HEK293 (cell line): ENCODE results near the gene PCID2.

ENCODE experiments used
- CTCF ChIA-PET: fragments of 350-600 bp; formaldehyde crosslinking; extraction: SDS; loops from one replicate; lab custom pipeline; 2021; ENCODE audit warnings: antibody characterized with exemption; lab: Yijun Ruan, JAX
- POLR2A ChIA-PET: fragments of 300-600 bp; formaldehyde crosslinking; extraction: SDS; loops from one replicate; lab custom pipeline; 2020; ENCODE audit warnings: antibody characterized with exemption, inconsistent platforms; lab: Yijun Ruan, JAX
- H3K27ac ChIP-seq: fragments of 200-500 bp; sonication (Bioruptor generic); 2 replicates; pipeline ENCODE4 v1.5.1; 2014; ENCODE audit warnings: low read depth, low read length, control low read depth, inconsistent platforms; ENCODE audit errors: extremely low read depth
- H3K36me3 ChIP-seq, 2 experiments: fragments of 200-500 bp in 1 of 2; sonication (Bioruptor generic) in 1 of 2; 1 replicate in 1 of 2; 2 replicates in 1 of 2; pipeline ENCODE4 v1.5.1; 2014 to 2017; ENCODE audit warnings: inconsistent platforms in 2 of 2, low read length in 2 of 2; ENCODE audit not compliant: control insufficient read depth in 2 of 2, insufficient read depth in 1 of 2
- H3K4me1 ChIP-seq: fragments of 200-500 bp; sonication (Bioruptor generic); 2 replicates; pipeline ENCODE4 v1.5.1; 2014; ENCODE audit warnings: mild to moderate bottlenecking, low read length, inconsistent platforms; ENCODE audit not compliant: control insufficient read depth, insufficient read depth
- H3K4me3 ChIP-seq: 2 replicates; pipeline ENCODE4 v1.5.1; 2011; ENCODE audit warnings: low read depth, mild to moderate bottlenecking, control low read depth, low read length, moderate library complexity
- H3K9me3 ChIP-seq: fragments of 200-500 bp; sonication (Bioruptor generic); 2 replicates; pipeline ENCODE4 v1.5.1; 2014; ENCODE audit warnings: low read depth, low read length, inconsistent platforms; ENCODE audit not compliant: control insufficient read depth, insufficient read depth
- FEZF1 ChIP-seq: fragments of 450-650 bp; formaldehyde crosslinking; IDR thresholded peaks from 2 replicates; pipeline ENCODE4 v1.5.1; 2016; ENCODE audit warnings: missing biosample characterization, missing genetic modification characterization
- MZF1 ChIP-seq: fragments of 450-650 bp; formaldehyde crosslinking; IDR thresholded peaks from 2 replicates; pipeline ENCODE4 v1.5.1; 2017; ENCODE audit warnings: missing biosample characterization, missing genetic modification characterization, borderline replicate concordance
- OVOL3 ChIP-seq: fragments of 450-650 bp; formaldehyde crosslinking; IDR thresholded peaks from 2 replicates; pipeline ENCODE4 v1.5.1; 2016; ENCODE audit warnings: missing biosample characterization, missing genetic modification characterization
- PRDM1 ChIP-seq: fragments of 450-650 bp; formaldehyde crosslinking; IDR thresholded peaks from 2 replicates; pipeline ENCODE4; 2016; ENCODE audit warnings: missing biosample characterization, missing genetic modification characterization
- REPIN1 ChIP-seq: fragments of 450-650 bp; formaldehyde crosslinking; IDR thresholded peaks from 2 replicates; pipeline ENCODE4 v1.5.1; 2017; ENCODE audit warnings: missing biosample characterization, missing genetic modification characterization, low read depth
- TCF7L2 ChIP-seq: IDR thresholded peaks from 2 replicates; pipeline ENCODE4 v1.6.1; 2011; ENCODE audit warnings: low read depth, mild to moderate bottlenecking, inconsistent platforms, low read length, moderate library complexity, borderline replicate concordance
- ZBTB20 ChIP-seq: fragments of 450-650 bp; formaldehyde crosslinking; IDR thresholded peaks from 2 replicates; pipeline ENCODE4 v1.5.1; 2016; ENCODE audit warnings: missing biosample characterization, missing genetic modification characterization
- ZNF146 ChIP-seq: fragments of 450-650 bp; formaldehyde crosslinking; IDR thresholded peaks from 2 replicates; pipeline ENCODE4 v1.5.1; 2016; ENCODE audit warnings: missing biosample characterization, missing genetic modification characterization
- ZNF157 ChIP-seq: fragments of 450-650 bp; formaldehyde crosslinking; IDR thresholded peaks from 2 replicates; pipeline ENCODE4 v1.5.1; 2016; ENCODE audit warnings: missing biosample characterization, missing genetic modification characterization
- ZNF16 ChIP-seq: fragments of 450-650 bp; formaldehyde crosslinking; IDR thresholded peaks from 2 replicates; pipeline ENCODE4 v1.5.1; 2016; ENCODE audit warnings: low read depth, missing biosample characterization, missing genetic modification characterization
- ZNF37A ChIP-seq: fragments of 450-650 bp; IDR thresholded peaks from 2 replicates; pipeline ENCODE4 v1.5.1; 2018; ENCODE audit warnings: missing biosample characterization, missing genetic modification characterization
- ZNF529 ChIP-seq: fragments of 450-650 bp; formaldehyde crosslinking; IDR thresholded peaks from 2 replicates; pipeline ENCODE4 v1.5.1; 2017; ENCODE audit warnings: missing genetic modification characterization, missing biosample characterization; ENCODE audit not compliant: insufficient replicate concordance
- ZNF530 ChIP-seq: fragments of 450-650 bp; formaldehyde crosslinking; IDR thresholded peaks from 2 replicates; pipeline ENCODE4 v1.5.1; 2016; ENCODE audit warnings: low read depth, missing biosample characterization, missing genetic modification characterization
- ZNF560 ChIP-seq: fragments of 450-650 bp; formaldehyde crosslinking; IDR thresholded peaks from 2 replicates; pipeline ENCODE4 v1.5.1; 2017; ENCODE audit warnings: missing biosample characterization, missing genetic modification characterization, borderline replicate concordance
- ZNF670 ChIP-seq: fragments of 450-650 bp; formaldehyde crosslinking; IDR thresholded peaks from 2 replicates; pipeline ENCODE4 v1.5.1; 2016; ENCODE audit warnings: missing biosample characterization, missing genetic modification characterization, low read depth
- ZNF747 ChIP-seq: fragments of 450-650 bp; formaldehyde crosslinking; IDR thresholded peaks from 2 replicates; pipeline ENCODE4 v1.5.1; 2016; ENCODE audit warnings: missing biosample characterization, missing genetic modification characterization
- ZNF785 ChIP-seq: fragments of 450-650 bp; formaldehyde crosslinking; IDR thresholded peaks from 2 replicates; pipeline ENCODE4 v1.5.1; 2016; ENCODE audit warnings: missing biosample characterization, missing genetic modification characterization
- ZNF792 ChIP-seq: fragments of 450-650 bp; formaldehyde crosslinking; IDR thresholded peaks from 2 replicates; pipeline ENCODE4 v1.5.1; 2016; ENCODE audit warnings: missing biosample characterization, missing genetic modification characterization
- ZSCAN23 ChIP-seq: fragments of 450-650 bp; formaldehyde crosslinking; IDR thresholded peaks from 2 replicates; pipeline ENCODE4 v1.5.1; 2016; ENCODE audit warnings: missing biosample characterization, missing genetic modification characterization
- TF ChIP-seq, protein P1 (sequence below): fragments of 450-650 bp; formaldehyde crosslinking; IDR thresholded peaks from 2 replicates; pipeline ENCODE4 v1.5.1; 2017; ENCODE audit warnings: missing biosample characterization, missing genetic modification characterization
- TF ChIP-seq, protein P2 (sequence below): fragments of 450-650 bp; formaldehyde crosslinking; IDR thresholded peaks from 2 replicates; pipeline ENCODE4 v1.5.1; 2016; ENCODE audit warnings: missing biosample characterization, missing genetic modification characterization
- TF ChIP-seq, protein P3 (sequence below): fragments of 450-650 bp; formaldehyde crosslinking; IDR thresholded peaks from 2 replicates; pipeline ENCODE4 v1.5.1; 2016; ENCODE audit warnings: missing biosample characterization, missing genetic modification characterization
- TF ChIP-seq, protein P4 (sequence below): fragments of 450-650 bp; formaldehyde crosslinking; IDR thresholded peaks from 2 replicates; pipeline ENCODE4 v1.5.1; 2016; ENCODE audit warnings: missing biosample characterization, missing genetic modification characterization, borderline replicate concordance
- TF ChIP-seq, protein P5 (sequence below): fragments of 450-650 bp; formaldehyde crosslinking; IDR thresholded peaks from 2 replicates; pipeline ENCODE4 v1.5.1; 2017; ENCODE audit warnings: missing biosample characterization, missing genetic modification characterization

The PCID2 gene

DNA sequence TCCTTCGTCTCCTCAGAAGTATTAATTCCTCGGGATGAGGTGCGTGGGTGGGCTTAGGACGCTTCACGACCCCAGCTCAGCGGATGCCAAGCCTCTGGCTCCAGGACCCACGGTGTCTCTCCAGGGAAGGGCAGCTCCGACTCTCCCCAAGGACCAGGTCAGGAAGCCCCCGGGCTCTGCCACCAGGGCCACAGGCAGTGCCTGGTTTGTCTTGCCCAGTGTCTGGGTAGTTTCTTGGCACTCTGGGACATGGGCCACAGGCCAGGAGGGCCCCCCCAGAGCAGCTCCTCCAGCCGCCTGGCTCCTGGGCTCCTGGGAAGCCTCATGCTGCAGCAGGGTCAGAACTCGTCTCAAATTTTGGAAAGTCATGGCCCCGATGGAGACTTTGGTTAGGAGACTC, 47.5 kb downstream of the PCID2 start (continued):
- TF ChIP-seq, protein P1, sequence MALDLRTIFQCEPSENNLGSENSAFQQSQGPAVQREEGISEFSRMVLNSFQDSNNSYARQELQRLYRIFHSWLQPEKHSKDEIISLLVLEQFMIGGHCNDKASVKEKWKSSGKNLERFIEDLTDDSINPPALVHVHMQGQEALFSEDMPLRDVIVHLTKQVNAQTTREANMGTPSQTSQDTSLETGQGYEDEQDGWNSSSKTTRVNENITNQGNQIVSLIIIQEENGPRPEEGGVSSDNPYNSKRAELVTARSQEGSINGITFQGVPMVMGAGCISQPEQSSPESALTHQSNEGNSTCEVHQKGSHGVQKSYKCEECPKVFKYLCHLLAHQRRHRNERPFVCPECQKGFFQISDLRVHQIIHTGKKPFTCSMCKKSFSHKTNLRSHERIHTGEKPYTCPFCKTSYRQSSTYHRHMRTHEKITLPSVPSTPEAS (tag by site-specific recombination), result no peak
- TF ChIP-seq ZNF785 (tag by site-specific recombination) (no peak), ZNF16 (no peak), REPIN1 (no peak), TCF7L2 (no peak)
- TF ChIP-seq, all 188 proteins: peak for 0

DNA sequence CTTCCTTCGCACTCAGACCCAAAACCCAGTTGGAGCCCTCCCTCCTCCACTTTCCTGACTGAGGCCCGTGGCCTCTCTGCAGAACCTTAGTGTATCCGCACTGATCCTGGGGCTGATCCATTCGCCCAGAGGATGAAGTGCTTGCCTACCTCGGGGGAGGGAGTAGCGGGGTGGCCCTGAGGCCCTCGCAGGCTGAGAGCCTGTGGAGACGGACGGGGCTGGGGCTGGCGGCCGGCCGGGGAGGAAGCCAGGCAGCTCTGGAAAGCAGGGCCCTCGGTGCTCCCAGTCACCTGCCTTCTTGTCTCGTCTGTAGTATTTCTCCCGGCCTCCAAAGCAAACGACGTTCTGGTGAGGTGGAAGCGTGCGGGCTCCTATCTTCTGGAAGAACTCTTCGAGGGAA, 48.8 kb downstream of the PCID2 start:
- no peak for TF ChIP-seq PRDM1 (tag by site-specific recombination)
- TF ChIP-seq, protein P2, sequence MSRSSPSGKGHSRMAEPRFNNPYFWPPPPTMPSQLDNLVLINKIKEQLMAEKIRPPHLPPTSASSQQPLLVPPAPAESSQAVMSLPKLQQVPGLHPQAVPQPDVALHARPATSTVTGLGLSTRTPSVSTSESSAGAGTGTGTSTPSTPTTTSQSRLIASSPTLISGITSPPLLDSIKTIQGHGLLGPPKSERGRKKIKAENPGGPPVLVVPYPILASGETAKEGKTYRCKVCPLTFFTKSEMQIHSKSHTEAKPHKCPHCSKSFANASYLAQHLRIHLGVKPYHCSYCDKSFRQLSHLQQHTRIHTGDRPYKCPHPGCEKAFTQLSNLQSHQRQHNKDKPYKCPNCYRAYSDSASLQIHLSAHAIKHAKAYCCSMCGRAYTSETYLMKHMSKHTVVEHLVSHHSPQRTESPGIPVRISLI, result no peak
- no peak for TF ChIP-seq MZF1
- no peak for TF ChIP-seq TCF7L2
- no peak for TF ChIP-seq ZNF560 (tag by site-specific recombination)
- no peak for TF ChIP-seq ZNF157 (tag by site-specific recombination)
- no peak for TF ChIP-seq ZNF792 (tag by site-specific recombination)
- no peak for TF ChIP-seq OVOL3 (tag by site-specific recombination)
- TF ChIP-seq, protein P3, sequence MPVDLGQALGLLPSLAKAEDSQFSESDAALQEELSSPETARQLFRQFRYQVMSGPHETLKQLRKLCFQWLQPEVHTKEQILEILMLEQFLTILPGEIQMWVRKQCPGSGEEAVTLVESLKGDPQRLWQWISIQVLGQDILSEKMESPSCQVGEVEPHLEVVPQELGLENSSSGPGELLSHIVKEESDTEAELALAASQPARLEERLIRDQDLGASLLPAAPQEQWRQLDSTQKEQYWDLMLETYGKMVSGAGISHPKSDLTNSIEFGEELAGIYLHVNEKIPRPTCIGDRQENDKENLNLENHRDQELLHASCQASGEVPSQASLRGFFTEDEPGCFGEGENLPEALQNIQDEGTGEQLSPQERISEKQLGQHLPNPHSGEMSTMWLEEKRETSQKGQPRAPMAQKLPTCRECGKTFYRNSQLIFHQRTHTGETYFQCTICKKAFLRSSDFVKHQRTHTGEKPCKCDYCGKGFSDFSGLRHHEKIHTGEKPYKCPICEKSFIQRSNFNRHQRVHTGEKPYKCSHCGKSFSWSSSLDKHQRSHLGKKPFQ (tag by site-specific recombination), result no peak
- no peak for TF ChIP-seq ZNF146 (tag by site-specific recombination)
- TF ChIP-seq ZNF529 (tag by site-specific recombination), result no peak
- TF ChIP-seq, protein P4, sequence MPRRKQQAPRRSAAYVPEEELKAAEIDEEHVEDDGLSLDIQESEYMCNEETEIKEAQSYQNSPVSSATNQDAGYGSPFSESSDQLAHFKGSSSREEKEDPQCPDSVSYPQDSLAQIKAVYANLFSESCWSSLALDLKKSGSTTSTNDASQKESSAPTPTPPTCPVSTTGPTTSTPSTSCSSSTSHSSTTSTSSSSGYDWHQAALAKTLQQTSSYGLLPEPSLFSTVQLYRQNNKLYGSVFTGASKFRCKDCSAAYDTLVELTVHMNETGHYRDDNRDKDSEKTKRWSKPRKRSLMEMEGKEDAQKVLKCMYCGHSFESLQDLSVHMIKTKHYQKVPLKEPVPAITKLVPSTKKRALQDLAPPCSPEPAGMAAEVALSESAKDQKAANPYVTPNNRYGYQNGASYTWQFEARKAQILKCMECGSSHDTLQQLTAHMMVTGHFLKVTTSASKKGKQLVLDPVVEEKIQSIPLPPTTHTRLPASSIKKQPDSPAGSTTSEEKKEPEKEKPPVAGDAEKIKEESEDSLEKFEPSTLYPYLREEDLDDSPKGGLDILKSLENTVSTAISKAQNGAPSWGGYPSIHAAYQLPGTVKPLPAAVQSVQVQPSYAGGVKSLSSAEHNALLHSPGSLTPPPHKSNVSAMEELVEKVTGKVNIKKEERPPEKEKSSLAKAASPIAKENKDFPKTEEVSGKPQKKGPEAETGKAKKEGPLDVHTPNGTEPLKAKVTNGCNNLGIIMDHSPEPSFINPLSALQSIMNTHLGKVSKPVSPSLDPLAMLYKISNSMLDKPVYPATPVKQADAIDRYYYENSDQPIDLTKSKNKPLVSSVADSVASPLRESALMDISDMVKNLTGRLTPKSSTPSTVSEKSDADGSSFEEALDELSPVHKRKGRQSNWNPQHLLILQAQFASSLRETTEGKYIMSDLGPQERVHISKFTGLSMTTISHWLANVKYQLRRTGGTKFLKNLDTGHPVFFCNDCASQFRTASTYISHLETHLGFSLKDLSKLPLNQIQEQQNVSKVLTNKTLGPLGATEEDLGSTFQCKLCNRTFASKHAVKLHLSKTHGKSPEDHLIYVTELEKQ (tag by site-specific recombination), result no peak
- TF ChIP-seq ZSCAN23 (tag by site-specific recombination), result no peak
- no peak for TF ChIP-seq FEZF1 (tag by site-specific recombination)
- TF ChIP-seq ZNF670 (tag by site-specific recombination), result no peak
- TF ChIP-seq, protein P5, sequence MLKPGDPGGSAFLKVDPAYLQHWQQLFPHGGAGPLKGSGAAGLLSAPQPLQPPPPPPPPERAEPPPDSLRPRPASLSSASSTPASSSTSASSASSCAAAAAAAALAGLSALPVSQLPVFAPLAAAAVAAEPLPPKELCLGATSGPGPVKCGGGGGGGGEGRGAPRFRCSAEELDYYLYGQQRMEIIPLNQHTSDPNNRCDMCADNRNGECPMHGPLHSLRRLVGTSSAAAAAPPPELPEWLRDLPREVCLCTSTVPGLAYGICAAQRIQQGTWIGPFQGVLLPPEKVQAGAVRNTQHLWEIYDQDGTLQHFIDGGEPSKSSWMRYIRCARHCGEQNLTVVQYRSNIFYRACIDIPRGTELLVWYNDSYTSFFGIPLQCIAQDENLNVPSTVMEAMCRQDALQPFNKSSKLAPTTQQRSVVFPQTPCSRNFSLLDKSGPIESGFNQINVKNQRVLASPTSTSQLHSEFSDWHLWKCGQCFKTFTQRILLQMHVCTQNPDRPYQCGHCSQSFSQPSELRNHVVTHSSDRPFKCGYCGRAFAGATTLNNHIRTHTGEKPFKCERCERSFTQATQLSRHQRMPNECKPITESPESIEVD (tag by site-specific recombination), result no peak
- TF ChIP-seq ZNF37A (tag by site-specific recombination), result no peak
- TF ChIP-seq ZNF747, result no peak
- TF ChIP-seq ZNF530, result no peak
- TF ChIP-seq ZBTB20 (tag by site-specific recombination), result no peak
- Histone ChIP-seq H3K36me3 (no peaks in the 10 kb centered on the region), H3K4me1 (no peaks in the 10 kb centered on the region; the same call in 1 of the 2 replicates), H3K9me3 (no peaks in the 10 kb centered on the region), H3K4me3 (no peak overlapping the region), H3K27ac (no peak overlapping the region)
- CTCF ChIA-PET, result no interaction called here
- POLR2A ChIA-PET, result interaction anchor here (0.7 kb wide), 1 partner anchor 196 kb away, joined by 6 read pairs; no protein-coding TSS in a partner anchor
